GM13977 (cell line): ENCODE results near the gene CCL1.

ENCODE experiments used
- DNase-seq: peaks from one replicate; pipeline ENCODE4 v3.0.0; 2012; ENCODE audit warnings: low spot score
- CTCF ChIP-seq: IDR thresholded peaks from 2 replicates; pipeline ENCODE4 v1.5.1; 2012; ENCODE audit warnings: mild to moderate bottlenecking, control low read depth; ENCODE audit not compliant: insufficient read depth; ENCODE audit errors: extremely low read depth, missing control alignments
- in situ Hi-C: fragments of 300-500 bp; cut with MboI; formaldehyde crosslinking; loops from one replicate; pipeline ENCODE4 v1.12.0; 2022; ENCODE audit warnings: low sequenced_read_pairs, low pct_unique_long_range_greater_than_20kb, mixed read lengths, inconsistent platforms; ENCODE audit not compliant: unreplicated experiment

The CCL1 gene

GRCh38 chr17:34403006-34403405 lies 40.0 kb upstream of the CCL1 start:
- no peak for DNase-seq
- in situ Hi-C loops: loop anchor here (25.0 kb wide), 1 partner anchor 709 kb away; the partner anchor contains the start of genes FNDC8 and RAD51D
- TF ChIP-seq CTCF: no peak

GRCh38 chr17:34401165-34401564 lies 38.1 kb upstream of the CCL1 start:
- no peak for TF ChIP-seq CTCF
- in situ Hi-C loops: loop anchor here (25.0 kb wide), 1 partner anchor 711 kb away; the partner anchor contains the start of genes FNDC8 and RAD51D
- DNase-seq: no peak

DNA sequence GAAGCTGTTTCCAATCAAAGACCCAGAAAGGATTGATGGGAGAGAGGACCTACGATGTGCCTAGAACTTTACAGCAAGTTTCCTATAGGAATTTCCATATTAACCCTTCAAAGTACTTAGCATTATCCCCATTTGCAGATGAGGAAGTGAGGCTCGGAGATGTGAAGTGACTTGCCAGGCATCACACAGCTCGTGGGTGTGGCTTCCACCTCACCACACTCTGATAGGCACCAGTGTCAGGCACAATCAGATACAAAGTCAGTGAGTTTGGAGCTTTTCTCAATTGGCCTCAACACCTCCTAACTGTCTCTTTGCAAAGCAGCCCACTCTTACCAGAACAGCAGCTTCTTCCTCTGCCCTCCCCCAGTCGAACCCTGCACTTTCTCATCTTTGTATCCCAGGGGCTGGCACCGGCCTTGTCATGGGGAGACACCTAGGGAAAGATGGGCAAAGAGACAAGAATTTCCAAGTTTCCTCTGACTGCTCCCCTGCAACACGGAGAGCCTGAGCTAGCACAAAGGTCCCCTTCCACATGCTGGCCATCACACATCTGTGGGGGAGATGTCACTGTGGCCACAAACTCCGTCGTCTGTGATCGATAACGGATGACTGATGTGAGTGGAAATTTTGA lies 37.4 kb upstream of the CCL1 start:
- in situ Hi-C loops: loop anchor here (25.0 kb wide), 1 partner anchor 712 kb away; the partner anchor contains the start of genes FNDC8 and RAD51D
- no peak for DNase-seq
- TF ChIP-seq CTCF: no peak

DNA sequence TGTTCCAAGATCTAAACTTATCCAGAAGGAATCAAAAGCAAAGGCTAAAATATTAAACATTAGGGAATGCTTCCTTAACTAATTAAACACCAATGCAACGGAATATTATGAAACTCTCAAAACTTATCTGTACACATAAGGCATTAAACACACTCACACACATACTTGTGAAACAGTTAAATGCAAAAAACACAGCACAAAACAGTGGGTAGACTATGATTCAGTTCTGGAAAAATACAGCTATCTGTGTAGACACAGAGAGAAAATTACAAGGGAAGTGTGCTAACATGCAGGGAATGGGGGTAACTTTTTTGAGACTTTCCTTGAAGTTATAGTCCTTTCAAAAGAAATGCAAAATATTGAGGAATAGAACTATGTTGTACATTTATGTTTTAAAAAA lies 36.7 kb upstream of the CCL1 start:
- no peak for TF ChIP-seq CTCF
- in situ Hi-C loops: loop anchor here (25.0 kb wide), 1 partner anchor 713 kb away; the partner anchor contains the start of genes FNDC8 and RAD51D
- DNase-seq: no peak

DNA sequence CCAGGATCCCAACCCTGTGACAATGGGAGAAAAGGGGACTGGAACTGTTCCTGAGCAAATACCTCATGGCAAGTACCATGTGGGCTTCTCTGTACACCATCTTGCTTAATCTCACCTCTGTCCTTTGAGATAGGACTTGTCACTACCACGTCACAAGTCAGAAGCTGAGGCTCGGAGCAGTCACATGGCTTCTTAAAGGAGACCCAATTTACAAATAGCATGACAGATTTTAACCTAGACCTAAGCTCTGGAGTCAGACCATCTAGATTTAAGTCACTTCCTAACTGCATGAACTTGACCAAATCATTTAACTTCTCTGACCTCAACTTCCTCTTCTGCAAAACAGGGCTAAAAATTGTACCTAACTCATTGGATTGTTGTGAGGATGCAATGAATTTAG lies 36.0 kb upstream of the CCL1 start:
- TF ChIP-seq CTCF: no peak
- in situ Hi-C loops: no loop called here
- no peak for DNase-seq

DNA sequence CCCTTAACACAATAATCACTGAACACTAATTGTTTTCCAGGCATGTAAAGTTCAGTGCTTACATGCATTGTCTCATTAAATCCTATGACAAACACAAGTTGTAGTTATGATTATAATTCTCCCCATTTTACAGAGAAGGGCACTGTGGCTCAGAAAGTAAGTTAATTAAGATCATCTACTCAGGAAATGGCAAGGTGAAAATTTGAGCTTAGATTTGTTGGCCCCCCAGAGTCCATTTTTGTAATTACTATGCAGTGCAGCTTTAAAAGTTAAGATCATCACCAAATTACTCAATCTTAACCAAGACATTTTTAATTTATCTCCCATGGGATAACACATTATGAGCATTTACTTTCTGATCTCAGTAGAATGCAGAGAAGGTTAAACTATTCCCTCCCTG lies 34.2 kb upstream of the CCL1 start:
- TF ChIP-seq CTCF: no peak
- DNase-seq: no peak
- in situ Hi-C loops: no loop called here
